ENCODE results near the gene MAFG. TPM values are rescaled to one million over a fixed set of nuclear protein-coding genes. Genes with fewer than 3 reads are reported as not detected.

The MAFG gene
- total RNA-seq, 2 experiments from 2014 or later, result 12.4 to 14.1 TPM

DNA sequence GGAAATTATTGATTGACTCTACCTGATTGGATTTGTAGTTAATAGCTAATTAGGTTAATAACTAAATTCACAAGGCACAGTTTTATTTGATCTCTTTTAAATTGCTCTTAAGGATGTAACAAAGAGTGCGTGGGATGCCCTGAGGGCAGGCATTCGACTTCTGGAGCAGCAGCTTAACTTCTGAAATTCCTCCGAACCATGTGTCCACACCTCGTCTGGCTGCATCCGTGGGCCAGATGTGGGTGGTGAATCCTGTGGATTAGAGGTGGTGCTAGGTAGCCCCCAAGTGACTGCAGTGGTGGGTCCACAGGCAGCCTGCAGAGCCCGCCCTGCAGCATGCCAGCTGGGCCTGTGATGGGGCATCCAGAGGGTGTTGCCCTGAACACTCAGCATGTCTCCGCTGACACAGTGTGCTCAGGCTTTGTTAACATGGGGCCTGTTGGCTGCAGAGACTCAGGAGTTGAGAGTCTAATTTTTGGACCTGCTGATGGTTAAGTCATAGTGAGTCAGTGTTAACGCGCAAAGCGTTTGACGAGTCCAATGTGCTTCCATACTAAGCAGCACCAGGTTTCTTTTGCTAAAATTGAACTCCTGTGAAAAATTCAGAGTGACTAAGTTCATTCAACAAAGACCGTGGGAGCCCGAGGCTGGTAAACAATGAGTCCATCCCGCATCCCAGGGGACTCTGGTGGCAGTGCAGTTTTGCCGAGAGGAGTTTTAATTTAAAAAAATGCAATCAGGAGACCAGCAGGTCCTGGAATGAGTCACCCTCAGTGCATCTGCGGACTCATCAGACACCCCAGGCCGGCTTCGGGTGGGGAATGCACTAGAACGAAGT, 29.3 kb downstream of the MAFG start:
- Mint-ChIP-seq H3K27me3 (peaks cover 6% of the 10 kb centered on the region), H3K4me1 (ENCODE audit: low read depth) (peaks cover 4% of the 10 kb centered on the region), H3K27ac (no peak overlapping the region), H3K36me3 (ENCODE audit: low read depth) (peaks cover 16% of the 10 kb centered on the region), H3K9me3 (no peaks in the 10 kb centered on the region), H3K4me3 (no peak overlapping the region)
- intact Hi-C loops (cut with micrococcal nuclease), result no loop called here
- no peak for ATAC-seq
- no peak for DNase-seq
- CTCF ChIA-PET, result interaction anchor here (1.4 kb wide), 1 partner anchor 19 kb away, joined by 4 read pairs; no protein-coding TSS in a partner anchor
- TF ChIP-seq, protein P1, sequence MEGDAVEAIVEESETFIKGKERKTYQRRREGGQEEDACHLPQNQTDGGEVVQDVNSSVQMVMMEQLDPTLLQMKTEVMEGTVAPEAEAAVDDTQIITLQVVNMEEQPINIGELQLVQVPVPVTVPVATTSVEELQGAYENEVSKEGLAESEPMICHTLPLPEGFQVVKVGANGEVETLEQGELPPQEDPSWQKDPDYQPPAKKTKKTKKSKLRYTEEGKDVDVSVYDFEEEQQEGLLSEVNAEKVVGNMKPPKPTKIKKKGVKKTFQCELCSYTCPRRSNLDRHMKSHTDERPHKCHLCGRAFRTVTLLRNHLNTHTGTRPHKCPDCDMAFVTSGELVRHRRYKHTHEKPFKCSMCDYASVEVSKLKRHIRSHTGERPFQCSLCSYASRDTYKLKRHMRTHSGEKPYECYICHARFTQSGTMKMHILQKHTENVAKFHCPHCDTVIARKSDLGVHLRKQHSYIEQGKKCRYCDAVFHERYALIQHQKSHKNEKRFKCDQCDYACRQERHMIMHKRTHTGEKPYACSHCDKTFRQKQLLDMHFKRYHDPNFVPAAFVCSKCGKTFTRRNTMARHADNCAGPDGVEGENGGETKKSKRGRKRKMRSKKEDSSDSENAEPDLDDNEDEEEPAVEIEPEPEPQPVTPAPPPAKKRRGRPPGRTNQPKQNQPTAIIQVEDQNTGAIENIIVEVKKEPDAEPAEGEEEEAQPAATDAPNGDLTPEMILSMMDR (IDR thresholded peaks at IDR 0.05), result no peak
- POLR2A ChIA-PET, result interaction anchor here (0.6 to 1.8 kb wide), 5 partner anchors 11 to 587 kb away, joined by 3 to 5 read pairs (median 3); no protein-coding TSS in a partner anchor

DNA sequence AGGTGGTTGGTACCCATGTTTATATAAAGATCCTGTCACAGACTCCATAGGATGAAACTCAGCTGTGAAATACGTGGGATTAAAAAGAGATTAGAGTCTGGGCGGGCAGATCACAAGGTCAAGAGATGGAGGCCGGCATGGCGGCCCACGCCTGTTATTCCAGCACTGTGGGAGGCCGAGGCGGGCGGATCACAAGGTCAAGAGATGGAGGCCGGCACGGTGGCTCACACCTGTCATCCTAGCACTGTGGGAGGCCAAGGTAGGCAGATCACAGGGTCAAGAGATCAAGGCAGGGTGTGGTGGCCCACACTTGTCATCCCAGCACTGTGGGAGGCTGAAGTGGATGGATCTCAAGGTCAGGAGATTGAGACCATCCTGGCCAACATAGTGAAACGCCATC, 32.1 kb downstream of the MAFG start:
- DNase-seq (no peak), ATAC-seq (no peak)
- ChIA-PET CTCF (no interaction called here), POLR2A (interaction anchor here (1.4 kb wide), 1 partner anchor 10 kb away, joined by 4 read pairs; no protein-coding TSS in a partner anchor)
- TF ChIP-seq, protein P1 (IDR thresholded peaks at IDR 0.05), result no peak
- Mint-ChIP-seq H3K4me3 (no peak overlapping the region), H3K4me1 (ENCODE audit: low read depth) (peaks cover 5% of the 10 kb centered on the region), H3K36me3 (ENCODE audit: low read depth) (peaks cover 25% of the 10 kb centered on the region), H3K27me3 (no peaks in the 10 kb centered on the region), H3K27ac (no peak overlapping the region), H3K9me3 (no peaks in the 10 kb centered on the region)
- intact Hi-C loops (cut with micrococcal nuclease), result no loop called here

DNA sequence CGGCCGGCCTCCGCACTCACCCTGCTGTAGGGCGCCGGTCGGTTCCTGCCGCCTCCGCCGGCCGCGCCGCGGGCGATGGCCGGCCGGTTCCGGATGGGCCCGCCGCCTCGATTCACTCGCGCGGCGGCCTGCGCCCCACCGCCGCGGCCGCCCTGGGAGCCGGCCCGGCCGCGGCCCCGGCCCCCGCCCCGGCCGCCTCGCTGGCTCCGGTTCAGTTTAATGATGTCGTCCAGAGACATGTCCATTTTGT, 36.3 kb downstream of the MAFG start:
- TF ChIP-seq, protein P1 (IDR thresholded peaks at IDR 0.05), result no peak
- intact Hi-C loops (cut with micrococcal nuclease), result no loop called here
- POLR2A ChIA-PET, result interaction anchor here (0.9 to 3.0 kb wide), 6 partner anchors 11 to 37 kb away, joined by 3 to 23 read pairs (median 4); partner anchors contain the start of genes ARHGDIA, MAFG and NPB
- ATAC-seq (no peak), DNase-seq (no peak)
- CTCF ChIA-PET, result no interaction called here
- peak overlapping the region; percentile 99 for H3K27ac Mint-ChIP-seq
- H3K9me3 Mint-ChIP-seq, result no peaks in the 10 kb centered on the region
- peaks cover 48% of the 10 kb centered on the region for H3K36me3 Mint-ChIP-seq (ENCODE audit: low read depth)
- H3K4me3 Mint-ChIP-seq, result peak overlapping the region; percentile 89
- H3K4me1 Mint-ChIP-seq (ENCODE audit: low read depth), result peaks cover 15% of the 10 kb centered on the region
- no peaks in the 10 kb centered on the region for H3K27me3 Mint-ChIP-seq

DNA sequence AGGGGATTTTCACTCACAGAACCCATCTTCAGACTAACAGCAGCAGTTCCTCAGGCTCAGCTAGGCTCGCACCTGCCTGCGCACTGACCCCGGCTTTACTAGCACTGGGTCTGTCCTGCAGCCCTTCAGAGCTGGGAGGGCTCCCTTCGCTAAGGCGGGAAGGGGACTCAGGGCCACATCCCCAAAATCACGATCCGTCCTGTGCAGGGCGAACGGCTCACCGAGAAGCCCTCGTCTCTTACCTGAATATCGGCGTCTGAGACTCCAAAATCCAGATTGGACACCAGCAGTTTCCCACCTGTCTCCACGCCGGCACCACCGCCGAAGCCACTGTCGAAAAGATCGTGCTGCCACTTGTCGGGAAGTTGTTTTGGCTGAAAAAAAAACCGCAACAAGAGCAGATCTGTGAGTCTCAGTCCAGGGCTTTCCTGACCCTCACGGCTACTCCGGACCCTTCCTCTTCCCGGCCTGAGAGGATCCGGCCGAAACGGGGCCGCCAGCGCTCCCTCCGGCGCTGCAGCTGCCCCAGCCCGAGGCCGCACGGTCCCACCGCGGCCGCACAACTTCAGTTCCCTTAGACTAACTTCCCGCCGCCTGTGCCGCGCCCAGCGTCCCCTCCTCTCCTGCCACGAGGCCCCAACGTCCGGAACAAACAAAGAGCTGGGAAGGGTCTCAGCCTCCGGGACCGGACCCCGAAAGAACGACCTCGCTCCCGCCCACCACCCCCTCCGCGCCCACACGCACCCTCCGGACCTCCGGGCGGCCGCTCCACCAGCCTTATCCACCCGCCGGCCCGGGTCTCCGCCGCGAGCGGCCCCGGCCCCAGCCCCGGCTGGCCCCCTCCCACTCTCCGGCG, 36.9 kb downstream of the MAFG start:
- ATAC-seq (no peak), DNase-seq (peak; percentile 41)
- CTCF ChIA-PET, result interaction anchor here (1.4 kb wide), 1 partner anchor 15 kb away, joined by 3 read pairs; no protein-coding TSS in a partner anchor

More for the DNA sequence above, 36.9 kb downstream of the MAFG start:
- peaks cover 53% of the 10 kb centered on the region for H3K36me3 Mint-ChIP-seq (ENCODE audit: low read depth)
- H3K4me3 Mint-ChIP-seq, result peak overlapping the region; percentile 85
- peaks cover 15% of the 10 kb centered on the region for H3K4me1 Mint-ChIP-seq (ENCODE audit: low read depth)
- intact Hi-C loops (cut with micrococcal nuclease), result no loop called here
- peak overlapping the region; percentile 94 for H3K27ac Mint-ChIP-seq
- H3K27me3 Mint-ChIP-seq, result no peaks in the 10 kb centered on the region
- TF ChIP-seq, protein P1 (IDR thresholded peaks at IDR 0.05), result no peak
- no peaks in the 10 kb centered on the region for H3K9me3 Mint-ChIP-seq
- POLR2A ChIA-PET, result interaction anchor here (0.9 to 3.1 kb wide), 6 partner anchors 12 to 21 kb away, joined by 3 to 23 read pairs (median 9); partner anchors contain the start of genes ARHGDIA and NPB
